Neuronal stem cell (in vitro differentiated cells): ENCODE measurements around the gene LILRA2. TPM values are rescaled to one million over a fixed set of nuclear protein-coding genes. Genes with fewer than 3 reads are reported as not detected.

Source experiments
- DNase-seq: peaks from one replicate; pipeline ENCODE4 v3.0.0-alpha.2; 2013; ENCODE audit warnings: low spot score
- H2AFZ ChIP-seq: one replicate; pipeline ENCODE4 v1.6.1; 2013; ENCODE audit warnings: mild to moderate bottlenecking, low read length, inconsistent platforms
- H2AK5ac ChIP-seq: 2 replicates; pipeline ENCODE4 v1.6.1; 2013; ENCODE audit warnings: low read depth, mild to moderate bottlenecking, inconsistent platforms, low read length, moderate library complexity, mixed read lengths
- H2BK120ac ChIP-seq: 2 replicates; pipeline ENCODE4 v1.6.1; 2013; ENCODE audit warnings: low read depth, mild to moderate bottlenecking, inconsistent platforms, low read length, moderate library complexity, mixed read lengths
- H2BK12ac ChIP-seq: one replicate; pipeline ENCODE4 v1.6.1; 2013; ENCODE audit warnings: low read length, inconsistent platforms
- H2BK15ac ChIP-seq: 2 replicates; pipeline ENCODE4 v1.6.1; 2013; ENCODE audit warnings: mild to moderate bottlenecking, low read length, inconsistent platforms, mixed read lengths
- H2BK5ac ChIP-seq: one replicate; pipeline ENCODE4 v1.6.1; 2013; ENCODE audit warnings: inconsistent platforms, mild to moderate bottlenecking, low read length, moderate library complexity
- H3K14ac ChIP-seq: one replicate; pipeline ENCODE4 v1.6.1; 2013; ENCODE audit warnings: low read length, inconsistent platforms
- H3K18ac ChIP-seq: 2 replicates; pipeline ENCODE4 v1.6.1; 2013; ENCODE audit warnings: low read length, inconsistent platforms
- H3K23ac ChIP-seq: 2 replicates; pipeline ENCODE4 v1.6.1; 2013; ENCODE audit warnings: low read depth, mild to moderate bottlenecking, mixed read lengths, low read length, inconsistent platforms; ENCODE audit not compliant: poor library complexity
- H3K27ac ChIP-seq: replicated peaks from 3 replicates; pipeline ENCODE4 v1.5.1; 2013; ENCODE audit warnings: low read length, inconsistent platforms
- H3K27me3 ChIP-seq, 3 experiments: 2 replicates each; pipeline ENCODE4 v1.6.1; 2013; ENCODE audit warnings: low read length in 3 of 3, mild to moderate bottlenecking in 2 of 3, inconsistent platforms in 1 of 3, low read depth in 1 of 3, mixed read lengths in 1 of 3, moderate library complexity in 1 of 3; ENCODE audit not compliant: control insufficient read depth in 3 of 3, insufficient read depth in 3 of 3
- H3K36me3 ChIP-seq, 2 donors: replicated peaks in 1 of 2; 2 replicates each; pipeline ENCODE4 v1.6.1; 2013; ENCODE audit warnings: low read length in 2 of 2; ENCODE audit not compliant: control insufficient read depth in 2 of 2, insufficient read depth in 2 of 2
- H3K4ac ChIP-seq: 2 replicates; pipeline ENCODE4 v1.6.1; 2013; ENCODE audit warnings: inconsistent platforms, mild to moderate bottlenecking, low read length, moderate library complexity
- H3K4me1 ChIP-seq, 2 donors: 1 replicate in 1 of 2; 2 replicates in 1 of 2; pipeline ENCODE4 v1.6.1; 2013; ENCODE audit warnings: low read length in 2 of 2, low read depth in 1 of 2; ENCODE audit not compliant: control insufficient read depth in 2 of 2, insufficient read depth in 1 of 2
- H3K4me2 ChIP-seq: one replicate; pipeline ENCODE4 v1.6.1; 2013; ENCODE audit warnings: mild to moderate bottlenecking, low read length, inconsistent platforms; ENCODE audit not compliant: insufficient read depth, poor library complexity, severe bottlenecking
- H3K4me3 ChIP-seq, 2 donors: 2 replicates each; pipeline ENCODE4 v1.5.1; 2013; ENCODE audit warnings: low read length in 2 of 2, mild to moderate bottlenecking in 2 of 2, inconsistent platforms in 1 of 2, moderate library complexity in 1 of 2
- H3K79me1 ChIP-seq: one replicate; pipeline ENCODE4 v1.6.1; 2013; ENCODE audit warnings: low read depth, mild to moderate bottlenecking, inconsistent platforms, low read length, moderate library complexity
- H3K9ac ChIP-seq: one replicate; pipeline ENCODE4 v1.6.1; 2013; ENCODE audit warnings: mild to moderate bottlenecking, low read depth, low read length, inconsistent platforms; ENCODE audit not compliant: poor library complexity
- H3K9me3 ChIP-seq, 2 donors: replicated peaks in 1 of 2; 2 replicates each; pipeline versions ENCODE3 to v1.6.1; 2013; ENCODE audit warnings: low read length in 2 of 2, mild to moderate bottlenecking in 2 of 2, inconsistent platforms in 1 of 2, low read depth in 1 of 2, mixed read lengths in 1 of 2, moderate library complexity in 1 of 2; ENCODE audit not compliant: control insufficient read depth in 2 of 2, insufficient read depth in 1 of 2
- H4K8ac ChIP-seq: one replicate; pipeline ENCODE4 v1.6.1; 2013; ENCODE audit warnings: low read depth, mild to moderate bottlenecking, inconsistent platforms, low read length, moderate library complexity
- H4K91ac ChIP-seq: one replicate; pipeline ENCODE4 v1.6.1; 2013; ENCODE audit warnings: low read length, low read depth, mild to moderate bottlenecking, inconsistent platforms; ENCODE audit not compliant: poor library complexity
- WGBS, 2 donors: extraction: QIAGEN DNeasy Blood & Tissue Kit; methylation state at CpG; one replicate each; pipeline ENCODE4 v1.1.7; 2013; ENCODE audit warnings: missing lambda C conversion rate in 2 of 2, mixed read lengths in 1 of 2; ENCODE audit not compliant: insufficient read length in 2 of 2, insufficient replicate concordance in 1 of 2; ENCODE audit errors: extremely low coverage in 2 of 2; 5-methylcytosine and 5-hydroxymethylcytosine counted together
- small RNA-seq: library from polyadenylated mRNA; stranded (forward); fragments of <200 nt; extraction: miRNeasy Mini kit (QIAGEN cat#:217004); gene quantifications from one replicate; pipeline ENCODE3, GENCODE V24; 2013; ENCODE audit not compliant: insufficient read depth

LILRA2 gene

GRCh38 chr19:54638683-54639082, 65.1 kb downstream of the LILRA2 start:
- no peak overlapping the region for H3K9ac ChIP-seq
- no peak overlapping the region for H2BK120ac ChIP-seq
- no peak overlapping the region for H2AK5ac ChIP-seq
- H3K9me3 ChIP-seq = peaks cover 0 to 8% of the 10 kb centered on the region in 2 donors
- no peak overlapping the region for H2AFZ ChIP-seq
- H2BK12ac ChIP-seq = no peak overlapping the region
- no peak overlapping the region for H3K18ac ChIP-seq
- H4K8ac ChIP-seq = no peak overlapping the region
- H4K91ac ChIP-seq = no peak overlapping the region
- H3K27me3 ChIP-seq = peaks cover 0 to 3% (median 0%) of the 10 kb centered on the region in 3 experiments
- no peak overlapping the region for H3K4me2 ChIP-seq
- H3K4ac ChIP-seq = no peak overlapping the region
- H3K4me1 ChIP-seq = no peaks in the 10 kb centered on the region
- H3K14ac ChIP-seq = no peak overlapping the region
- no peak overlapping the region for H3K27ac ChIP-seq
- H3K4me3 ChIP-seq = no peak overlapping the region
- DNase-seq = no peak
- H3K36me3 ChIP-seq = no peaks in the 10 kb centered on the region
- no peak overlapping the region for H2BK5ac ChIP-seq
- no peak overlapping the region for H2BK15ac ChIP-seq
- H3K79me1 ChIP-seq = no peaks in the 10 kb centered on the region
- no peak overlapping the region for H3K23ac ChIP-seq
- WGBS, 2 donors = no CpG with 5 or more reads among the region's 18 CpGs

Small RNAs within 50 kb of the gene (small RNA-seq; reads per million reads assigned to genes)
- not detected for gene AC245036.2
